ENCODE results near the gene TAS2R30. TPM values are rescaled to one million over a fixed set of nuclear protein-coding genes. Genes with fewer than 3 reads are reported as not detected.

TAS2R30 gene
- total and polyA plus RNA-seq, 8 donors, result 2.9 to 26.3 (median 22.8) TPM; not detected in 4

DNA sequence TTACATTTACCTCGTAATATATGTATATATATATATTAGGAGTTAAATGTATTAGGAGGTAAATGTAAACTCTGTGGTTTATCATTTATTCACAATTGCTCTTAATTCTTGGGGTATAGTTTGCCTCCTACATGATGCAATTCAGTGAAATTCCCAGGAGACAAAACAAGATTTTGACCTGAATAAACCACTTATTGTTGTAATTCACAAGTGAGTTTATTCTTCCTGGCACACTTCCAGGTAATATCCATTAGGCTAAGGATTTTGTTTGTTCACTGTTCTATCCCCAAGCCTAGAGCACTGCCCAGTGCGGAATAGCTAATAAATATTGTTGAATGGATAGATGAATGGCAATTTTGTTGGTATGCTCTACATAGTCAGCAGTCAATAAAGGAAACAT lies 39.6 kb upstream of the TAS2R30 start:
- Histone ChIP-seq H3K9me3 (no peaks in the 10 kb centered on the region), H3K4me3 (no peak overlapping the region), H3K36me3 (no peaks in the 10 kb centered on the region), H3K4me1 (peaks cover 15 to 41% (median 26%) of the 10 kb centered on the region in 4 donors), H3K27me3 (no peaks in the 10 kb centered on the region), H3K27ac (no peak overlapping the region)
- intact Hi-C loops (cut with DNase I; ENCODE audit: low total_unique reads), result no loop called here
- DNase-seq, result no peak
- 79 to 90% (median 86%) methylated on average over 2 of the region's 2 CpGs for WGBS, 5 donors
- TF ChIP-seq, protein P1, sequence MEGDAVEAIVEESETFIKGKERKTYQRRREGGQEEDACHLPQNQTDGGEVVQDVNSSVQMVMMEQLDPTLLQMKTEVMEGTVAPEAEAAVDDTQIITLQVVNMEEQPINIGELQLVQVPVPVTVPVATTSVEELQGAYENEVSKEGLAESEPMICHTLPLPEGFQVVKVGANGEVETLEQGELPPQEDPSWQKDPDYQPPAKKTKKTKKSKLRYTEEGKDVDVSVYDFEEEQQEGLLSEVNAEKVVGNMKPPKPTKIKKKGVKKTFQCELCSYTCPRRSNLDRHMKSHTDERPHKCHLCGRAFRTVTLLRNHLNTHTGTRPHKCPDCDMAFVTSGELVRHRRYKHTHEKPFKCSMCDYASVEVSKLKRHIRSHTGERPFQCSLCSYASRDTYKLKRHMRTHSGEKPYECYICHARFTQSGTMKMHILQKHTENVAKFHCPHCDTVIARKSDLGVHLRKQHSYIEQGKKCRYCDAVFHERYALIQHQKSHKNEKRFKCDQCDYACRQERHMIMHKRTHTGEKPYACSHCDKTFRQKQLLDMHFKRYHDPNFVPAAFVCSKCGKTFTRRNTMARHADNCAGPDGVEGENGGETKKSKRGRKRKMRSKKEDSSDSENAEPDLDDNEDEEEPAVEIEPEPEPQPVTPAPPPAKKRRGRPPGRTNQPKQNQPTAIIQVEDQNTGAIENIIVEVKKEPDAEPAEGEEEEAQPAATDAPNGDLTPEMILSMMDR (IDR thresholded peaks at IDR 0.05), result no peak
- TF ChIP-seq EP300 (IDR thresholded peaks at IDR 0.05) (no peak), POLR2A (IDR thresholded peaks at IDR 0.05) (no peak), POLR2AphosphoS5 (IDR thresholded peaks at IDR 0.05) (no peak)

DNA sequence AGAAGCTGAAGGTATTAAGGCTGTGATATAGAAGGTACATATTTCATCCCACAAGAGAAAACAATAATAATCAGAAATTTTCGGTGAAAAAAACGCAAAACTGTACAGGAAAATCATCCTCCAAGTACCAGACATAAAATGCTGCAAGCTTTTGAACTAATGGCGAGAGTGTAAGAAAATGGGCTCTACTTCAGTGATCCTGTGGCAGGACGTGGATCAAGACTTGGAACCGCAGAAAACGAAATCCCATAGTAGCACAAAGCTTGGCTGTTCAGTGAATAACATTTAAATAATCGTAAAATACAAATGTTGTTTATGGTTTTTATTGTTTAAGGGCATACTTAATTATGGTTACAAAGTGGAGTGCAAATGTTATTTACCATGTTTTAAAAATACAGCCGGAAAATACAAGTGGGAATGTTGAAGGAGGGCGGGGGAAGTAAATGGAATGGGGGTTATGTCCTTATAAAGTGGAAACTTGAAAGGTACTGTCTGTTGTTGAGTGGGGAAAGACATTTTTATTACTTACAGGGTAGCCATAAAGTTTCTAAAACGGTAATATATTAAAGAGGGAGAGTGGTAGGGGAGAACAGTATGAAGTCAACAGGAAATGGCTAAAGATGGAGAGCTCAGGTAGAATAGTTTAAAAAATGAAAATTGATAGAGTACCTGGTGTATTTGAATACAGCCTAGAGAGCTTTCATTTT lies 37.7 kb upstream of the TAS2R30 start:
- TF ChIP-seq, protein P1 (IDR thresholded peaks at IDR 0.05), result no peak
- TF ChIP-seq EP300 (IDR thresholded peaks at IDR 0.05) (no peak), POLR2AphosphoS5 (IDR thresholded peaks at IDR 0.05) (no peak), POLR2A (IDR thresholded peaks at IDR 0.05) (no peak)
- intact Hi-C loops (cut with DNase I; ENCODE audit: low total_unique reads), result no loop called here
- Histone ChIP-seq H3K36me3 (no peaks in the 10 kb centered on the region), H3K4me3 (peak overlapping the region; percentile 83 to 97 (median 89)), H3K27me3 (no peaks in the 10 kb centered on the region), H3K9me3 (no peaks in the 10 kb centered on the region), H3K27ac (peak overlapping the region in 4 of 5 donors; percentile 95 to 98 (median 97)), H3K4me1 (peaks cover 19 to 45% (median 28%) of the 10 kb centered on the region in 4 donors)
- peak in 1 of 2 donors; percentile 60 for DNase-seq
- 2 to 6% (median 3%) methylated on average over 10 of the region's 10 CpGs for WGBS, 5 donors

DNA sequence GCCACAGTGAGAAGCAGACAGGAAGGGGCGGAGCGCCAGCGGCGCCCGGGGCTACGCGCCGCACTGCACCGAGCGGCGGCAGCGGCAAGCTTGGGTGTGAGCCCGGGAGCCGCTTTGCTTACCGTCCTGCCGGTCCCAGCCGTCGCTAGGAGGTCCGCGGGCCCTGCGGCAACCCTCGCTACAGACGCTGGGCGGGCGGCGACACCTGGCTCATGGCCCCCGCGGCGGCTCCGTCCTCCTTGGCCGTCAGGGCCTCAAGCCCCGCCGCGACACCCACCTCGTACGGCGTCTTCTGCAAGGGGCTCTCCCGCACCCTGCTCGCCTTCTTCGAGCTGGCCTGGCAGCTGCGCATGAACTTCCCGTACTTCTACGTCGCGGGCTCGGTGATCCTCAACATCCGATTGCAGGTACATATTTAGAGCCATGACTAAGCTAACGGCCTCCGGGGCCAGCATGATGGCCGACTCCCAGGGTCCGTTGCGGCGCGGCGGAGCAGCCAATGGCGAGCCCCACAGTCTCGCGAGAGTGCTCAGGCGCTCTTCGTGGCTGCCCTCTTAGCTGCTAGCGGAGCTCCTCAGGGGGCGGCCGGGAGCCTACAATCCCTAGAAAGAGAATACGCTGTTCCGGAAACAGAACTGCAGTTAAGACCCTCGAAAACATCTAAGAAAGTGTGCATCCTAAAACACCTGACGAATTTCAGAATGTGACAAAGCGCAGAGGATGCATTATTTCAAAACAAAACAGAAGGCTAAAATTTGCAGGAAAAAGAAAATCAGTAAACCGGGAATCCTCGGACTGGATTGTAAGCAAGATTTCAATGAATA lies 36.9 kb upstream of the TAS2R30 start, which contains the start of gene SMIM10L1:
Gene SMIM10L1, plus strand, starts transcription at position 50 of the 824 bp plus-strand sequence. Its CDS starts 163 bp downstream, at position 213.
- peak; percentile 91 to 98 for DNase-seq
- H3K4me3 ChIP-seq, result peak within 1 kb of the TSS; percentile 83 to 97 (median 89)
- intact Hi-C loops (cut with DNase I; ENCODE audit: low total_unique reads), result no loop called here
- WGBS, 5 donors, result 0 to 1% (median 0%) methylated on average over 33 to 70 of the region's 70 CpGs
- H3K27me3 ChIP-seq, result no peaks in the 10 kb centered on the region
- peaks cover 19 to 47% (median 30%) of the 10 kb centered on the region in 4 donors for H3K4me1 ChIP-seq
- no peaks in the 10 kb centered on the region for H3K9me3 ChIP-seq
- H3K27ac ChIP-seq, result peak within 1 kb of the TSS; percentile 95 to 99 (median 98)
- TF ChIP-seq POLR2AphosphoS5 (IDR thresholded peaks at IDR 0.05), result peak; percentile 65 to 85 (median 68)
- TF ChIP-seq EP300 (IDR thresholded peaks at IDR 0.05), result peak; percentile 40
- peak in 1 of 4 donors; percentile 12 for TF ChIP-seq POLR2A (IDR thresholded peaks at IDR 0.05)
- TF ChIP-seq, protein P1 (IDR thresholded peaks at IDR 0.05), result no peak
- H3K36me3 ChIP-seq, result peaks cover 0 to 1% (median under 1%) of the 10 kb centered on the region in 4 donors

DNA sequence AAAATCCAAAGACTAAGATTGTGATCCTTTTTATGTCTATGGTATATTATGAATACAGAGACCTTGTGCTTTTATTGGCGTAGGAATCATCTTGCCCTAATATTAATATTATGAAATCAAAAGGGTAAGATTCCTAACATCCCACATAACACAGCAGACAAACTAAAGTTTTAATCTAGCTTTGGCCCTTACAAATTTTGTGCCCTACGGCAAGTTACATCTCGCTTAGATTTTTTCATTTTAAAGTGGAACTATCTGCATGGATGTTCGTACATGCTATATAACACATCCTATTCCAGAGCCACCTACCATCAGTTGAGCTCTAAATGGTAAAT lies 36.3 kb upstream of the TAS2R30 start:
- intact Hi-C loops (cut with DNase I; ENCODE audit: low total_unique reads), result no loop called here
- DNase-seq, result no peak
- Histone ChIP-seq H3K4me3 (peak overlapping the region; percentile 83 to 97 (median 89)), H3K27me3 (no peaks in the 10 kb centered on the region), H3K27ac (peak overlapping the region; percentile 95 to 99 (median 98)), H3K9me3 (no peaks in the 10 kb centered on the region), H3K36me3 (peaks cover 4 to 7% (median 6%) of the 10 kb centered on the region in 4 donors), H3K4me1 (peaks cover 19 to 51% (median 33%) of the 10 kb centered on the region in 4 donors)
- no peak for TF ChIP-seq POLR2AphosphoS5 (IDR thresholded peaks at IDR 0.05)
- TF ChIP-seq, protein P1 (IDR thresholded peaks at IDR 0.05), result no peak
- TF ChIP-seq POLR2A (IDR thresholded peaks at IDR 0.05), result no peak
- TF ChIP-seq EP300 (IDR thresholded peaks at IDR 0.05), result no peak
- 2 to 6% (median 3%) methylated on average over 4 of the region's 4 CpGs for WGBS, 5 donors

Measured in stomach (tissue), 9 donors.